ENCODE results near the gene RBM33. TPM values are rescaled to one million over a fixed set of nuclear protein-coding genes. Genes with fewer than 3 reads are reported as not detected.

RBM33 gene
- total RNA-seq, 2 donors from 2014 or later = 86.8 to 87.1 TPM

DNA sequence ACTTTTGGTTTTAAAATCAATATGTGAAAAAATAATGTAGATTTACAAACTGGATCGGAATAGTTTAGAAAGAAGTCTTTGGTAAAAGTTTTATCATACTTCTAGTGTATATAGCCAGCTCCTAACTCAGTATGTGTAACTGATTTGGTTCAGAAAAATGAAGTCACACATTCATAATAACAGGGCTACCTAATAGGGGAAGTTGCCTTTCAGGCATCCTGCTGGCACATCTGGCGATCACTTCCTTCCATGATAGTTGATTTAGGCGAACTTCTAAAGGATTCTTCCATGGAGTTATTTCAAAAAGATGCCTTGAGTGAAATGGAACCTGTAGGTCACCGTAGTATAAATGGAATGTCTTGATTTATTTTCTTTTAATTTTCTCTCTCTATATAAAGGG is 98.7 kb downstream of the RBM33 start:
- Mint-ChIP-seq H3K27ac (no peak overlapping the region), H3K4me1 (no peaks in the 10 kb centered on the region), H3K36me3 (ENCODE audit: low read depth) (peaks cover 72% of the 10 kb centered on the region), H3K4me3 (no peak overlapping the region), H3K27me3 (ENCODE audit: insufficient read depth) (no peaks in the 10 kb centered on the region), H3K9me3 (no peaks in the 10 kb centered on the region)
- TF ChIP-seq CTCF (conservative IDR thresholded peaks at IDR 0.05) = no peak
- Histone ChIP-seq H3K9ac (ENCODE audit: extremely low read depth, low read length, poor library complexity, severe bottlenecking) (no peak overlapping the region), H3K27me3 (ENCODE audit: control insufficient read depth, insufficient read depth, low read length, poor library complexity, severe bottlenecking) (no peaks in the 10 kb centered on the region), H3K27ac (ENCODE audit: low read depth, low read length) (no peak overlapping the region), H3K36me3 (ENCODE audit: control insufficient read depth, insufficient read depth, low read length) (peaks cover 92% of the 10 kb centered on the region), H3K9me3 (ENCODE audit: control insufficient read depth, low read length) (no peaks in the 10 kb centered on the region), H3K4me3 (ENCODE audit: low read length) (no peak overlapping the region), H3K4me1 (ENCODE audit: control insufficient read depth, insufficient read depth, low read length) (no peaks in the 10 kb centered on the region)
- DNase-seq = no peak
- WGBS, 2 experiments (ENCODE audit: insufficient coverage in 1 of 2, insufficient read length in 1 of 2) = 93 to 100% methylated on average over 2 to 3 of the region's 4 CpGs

GRCh38 chr7:155744971-155745683 is 100.7 kb downstream of the RBM33 start:
- Mint-ChIP-seq H3K4me1 (peaks cover 2% of the 10 kb centered on the region), H3K9me3 (no peaks in the 10 kb centered on the region), H3K4me3 (no peak overlapping the region), H3K27me3 (ENCODE audit: insufficient read depth) (no peaks in the 10 kb centered on the region), H3K36me3 (ENCODE audit: low read depth) (peaks cover 69% of the 10 kb centered on the region), H3K27ac (no peak overlapping the region)
- no peaks in the 10 kb centered on the region for H3K27me3 ChIP-seq (ENCODE audit: control insufficient read depth, insufficient read depth, low read length, poor library complexity, severe bottlenecking)
- H3K9ac ChIP-seq (ENCODE audit: extremely low read depth, low read length, poor library complexity, severe bottlenecking) = no peak overlapping the region
- no peak for DNase-seq
- no peaks in the 10 kb centered on the region for H3K4me1 ChIP-seq (ENCODE audit: control insufficient read depth, insufficient read depth, low read length)
- no peak for TF ChIP-seq CTCF (conservative IDR thresholded peaks at IDR 0.05)
- peaks cover 93% of the 10 kb centered on the region for H3K36me3 ChIP-seq (ENCODE audit: control insufficient read depth, insufficient read depth, low read length)
- H3K4me3 ChIP-seq (ENCODE audit: low read length) = no peak overlapping the region
- no peak overlapping the region for H3K27ac ChIP-seq (ENCODE audit: low read depth, low read length)
- no peaks in the 10 kb centered on the region for H3K9me3 ChIP-seq (ENCODE audit: control insufficient read depth, low read length)
- WGBS, 2 experiments (ENCODE audit: insufficient coverage in 1 of 2, insufficient read length in 1 of 2) = 94% methylated on average over 3 to 17 of the region's 17 CpGs

- no peak overlapping the region for H3K27ac ChIP-seq (ENCODE audit: low read depth, low read length)
- H3K4me3 ChIP-seq (ENCODE audit: low read length) = no peak overlapping the region
- H3K36me3 ChIP-seq (ENCODE audit: control insufficient read depth, insufficient read depth, low read length) = peaks cover 86% of the 10 kb centered on the region
- no peak for TF ChIP-seq CTCF (conservative IDR thresholded peaks at IDR 0.05)
- H3K4me3 Mint-ChIP-seq = no peak overlapping the region
- no peak overlapping the region for H3K27ac Mint-ChIP-seq
- H3K27me3 ChIP-seq (ENCODE audit: control insufficient read depth, insufficient read depth, low read length, poor library complexity, severe bottlenecking) = no peaks in the 10 kb centered on the region
- 96 to 98% methylated on average over 7 to 9 of the region's 9 CpGs for whole genome bisulfite sequencing, 2 experiments (ENCODE audit: insufficient coverage in 1 of 2, insufficient read length in 1 of 2)
- no peaks in the 10 kb centered on the region for H3K27me3 Mint-ChIP-seq (ENCODE audit: insufficient read depth)
- no peaks in the 10 kb centered on the region for H3K4me1 ChIP-seq (ENCODE audit: control insufficient read depth, insufficient read depth, low read length)
- H3K9me3 Mint-ChIP-seq = no peaks in the 10 kb centered on the region
- no peaks in the 10 kb centered on the region for H3K9me3 ChIP-seq (ENCODE audit: control insufficient read depth, low read length)
- H3K36me3 Mint-ChIP-seq (ENCODE audit: low read depth) = peaks cover 64% of the 10 kb centered on the region
- no peak for DNase-seq
- H3K4me1 Mint-ChIP-seq = peaks cover 2% of the 10 kb centered on the region
- H3K9ac ChIP-seq (ENCODE audit: extremely low read depth, low read length, poor library complexity, severe bottlenecking) = no peak overlapping the region
These were observed 101.3 kb downstream of the RBM33 start for GRCh38 chr7:155745737-155746136.
